Endothelial cell of umbilical vein (primary cell): Measurements from ENCODE around the gene CFAP57. TPM values are rescaled to one million over a fixed set of nuclear protein-coding genes. Genes with fewer than 3 reads are reported as not detected.

Experiments
- BruUV-seq: library from RNA; stranded (reverse); fragments of 400-500 nt; replicated peaks from 2 replicates; lab custom pipeline; 2021; lab: Mats Ljungman, UMichigan
- CTCF ChIA-PET: fragments of 300-600, 350-600 bp; sonication (Branson Sonifier 250); formaldehyde crosslinking; loops from one replicate; lab custom pipeline; 2021; ENCODE audit warnings: antibody characterized with exemption, inconsistent platforms; lab: Charles Lee
- POLR2A ChIA-PET: fragments of 300-600, 350-600 bp; sonication (Branson Sonifier 250); formaldehyde crosslinking; loops from one replicate; lab custom pipeline; 2021; ENCODE audit warnings: antibody characterized with exemption, inconsistent platforms; lab: Charles Lee
- DNase-seq: peaks from one replicate; pipeline ENCODE4 v3.0.0-alpha.2; 2011; ENCODE audit warnings: low read depth, low spot score
- FAIRE-seq: peaks from 2 replicates; lab custom pipeline; 2011; peaks lifted over from hg19 to GRCh38; lab: Jason Lieb, UNC
- H2AFZ ChIP-seq: 2 replicates; pipeline ENCODE4 v1.6.0; 2012; ENCODE audit warnings: low read depth, low read length, control low read depth, inconsistent platforms
- H3K27ac ChIP-seq: 2 replicates; pipeline ENCODE4 v1.5.1; 2011; ENCODE audit warnings: low read depth, mild to moderate bottlenecking, control low read depth, low read length, moderate library complexity; ENCODE audit not compliant: insufficient read depth
- H3K27me3 ChIP-seq, 2 experiments: 2 replicates each; pipeline versions ENCODE4 v1.6.0 to v1.6.1; 2011; ENCODE audit warnings: low read length in 2 of 2, mixed read lengths in 1 of 2; ENCODE audit not compliant: control insufficient read depth in 2 of 2, insufficient read depth in 2 of 2
- H3K36me3 ChIP-seq, 2 experiments: 2 replicates in 1 of 2; 3 replicates in 1 of 2; pipeline ENCODE4 v1.5.1; 2011; ENCODE audit warnings: low read length in 2 of 2, mild to moderate bottlenecking in 1 of 2, moderate library complexity in 1 of 2; ENCODE audit not compliant: control insufficient read depth in 2 of 2, insufficient read depth in 2 of 2; ENCODE audit errors: extremely low read depth in 1 of 2
- H3K4me1 ChIP-seq: 3 replicates; pipeline ENCODE4 v1.5.1; 2011; ENCODE audit warnings: mild to moderate bottlenecking, low read length; ENCODE audit not compliant: control insufficient read depth, insufficient read depth; ENCODE audit errors: extremely low read depth
- H3K4me2 ChIP-seq: 2 replicates; pipeline ENCODE4 v1.6.1; 2011; ENCODE audit warnings: low read length, control low read depth, mixed read lengths; ENCODE audit not compliant: insufficient read depth
- H3K4me3 ChIP-seq, 3 experiments: fragments of 200-600 bp in 1 of 3; sonication (generic), shearing (Covaris generic) in 1 of 3; replicated peaks in 1 of 3; 2 replicates each; pipeline ENCODE4 v1.5.1; 2011 to 2016; ENCODE audit warnings: control low read depth in 3 of 3, low read length in 3 of 3, mild to moderate bottlenecking in 2 of 3, inconsistent platforms in 1 of 3, low read depth in 1 of 3, moderate library complexity in 1 of 3; ENCODE audit not compliant: insufficient read depth in 1 of 3
- H3K79me2 ChIP-seq: 2 replicates; pipeline ENCODE4 v1.6.0; 2012; ENCODE audit warnings: low read length, inconsistent platforms; ENCODE audit not compliant: control insufficient read depth, insufficient read depth
- H3K9ac ChIP-seq: replicated peaks from 2 replicates; pipeline ENCODE3; 2011; ENCODE audit warnings: low read length, control low read depth; ENCODE audit not compliant: insufficient read depth; ENCODE audit errors: extremely low read depth
- H3K9me1 ChIP-seq: replicated peaks from 3 replicates; pipeline ENCODE4 v1.6.0; 2011; ENCODE audit warnings: mild to moderate bottlenecking, low read length; ENCODE audit not compliant: control insufficient read depth, insufficient read depth; ENCODE audit errors: extremely low read depth
- H3K9me3 ChIP-seq: replicated peaks from 2 replicates; pipeline ENCODE4 v1.5.1; 2012; ENCODE audit warnings: low read length, inconsistent platforms; ENCODE audit not compliant: control insufficient read depth, insufficient read depth
- H4K20me1 ChIP-seq: replicated peaks from 2 replicates; pipeline ENCODE3; 2011; ENCODE audit warnings: mild to moderate bottlenecking, low read length; ENCODE audit not compliant: control insufficient read depth, insufficient read depth; ENCODE audit errors: extremely low read depth
- EZH2 ChIP-seq: IDR thresholded peaks from 2 replicates; pipeline ENCODE4 v1.6.1; 2012; ENCODE audit warnings: borderline replicate concordance, low read depth, mild to moderate bottlenecking, moderate library complexity, low read length, inconsistent platforms; ENCODE audit not compliant: severe bottlenecking
- FOS ChIP-seq: IDR thresholded peaks from 2 replicates; pipeline ENCODE4 v1.6.1; 2011; ENCODE audit warnings: mild to moderate bottlenecking, low read length, moderate library complexity, borderline replicate concordance; ENCODE audit not compliant: insufficient read depth
- GATA2 ChIP-seq: IDR thresholded peaks from 2 replicates; pipeline ENCODE4 v1.7.0; 2011; ENCODE audit warnings: low read depth, mild to moderate bottlenecking, moderate library complexity, mixed read lengths, low read length; ENCODE audit not compliant: insufficient read length, insufficient read depth
- JUN ChIP-seq: IDR thresholded peaks from 2 replicates; pipeline ENCODE4 v1.6.1; 2011; ENCODE audit warnings: borderline replicate concordance, low read depth; ENCODE audit not compliant: insufficient read length, insufficient read depth
- MYC ChIP-seq: IDR thresholded peaks from one replicate; pipeline ENCODE4 v1.6.1; 2011; ENCODE audit warnings: mild to moderate bottlenecking, low read depth, low read length
- POLR2A ChIP-seq: IDR thresholded peaks from 2 replicates; pipeline ENCODE4 v1.6.1; 2012; ENCODE audit warnings: low read depth, mild to moderate bottlenecking, control low read depth, low read length
- POLR2AphosphoS5 ChIP-seq: IDR thresholded peaks from 2 replicates; pipeline ENCODE4 v1.6.1; 2012; ENCODE audit warnings: low read depth, mild to moderate bottlenecking, control low read depth, low read length, moderate library complexity; ENCODE audit not compliant: insufficient read depth
- dilution Hi-C: fragments of 300-500 bp; cut with MboI; formaldehyde crosslinking; loops from one replicate; pipeline ENCODE4 v1.15.0; 2019; ENCODE audit warnings: low sequenced_read_pairs; ENCODE audit not compliant: extremely low pct_ligation_motif_present
- intact Hi-C: fragments of 100-400 bp; cut with micrococcal nuclease; formaldehyde crosslinking; loops from one replicate; pipeline ENCODE4 v1.10.0; 2022
- polyA plus RNA-seq, 4 experiments: library from polyadenylated mRNA; depleted of rRNA in 3 of 4; stranded (reverse) in 3 of 4; unstranded in 1 of 4; fragments of >200 nt; gene quantifications; 2 replicates each; pipeline versions ENCODE4 v1.2.1 to v1.2.3, GENCODE V29; 2011 to 2012; ENCODE audit warnings: missing spikeins in 1 of 4
- total RNA-seq: library from RNA; stranded (reverse); gene quantifications from 2 replicates; pipeline ENCODE4 v1.2.3, GENCODE V29; 2021
- TF ChIP-seq, protein P1 (sequence below), 2 donors: IDR thresholded peaks; 1 replicate in 1 of 2; 2 replicates in 1 of 2; pipeline ENCODE4 v1.5.1; 2011; ENCODE audit warnings: low read length in 2 of 2, mild to moderate bottlenecking in 2 of 2, moderate library complexity in 2 of 2, control low read depth in 1 of 2, inconsistent platforms in 1 of 2, low read depth in 1 of 2; ENCODE audit not compliant: insufficient read depth in 1 of 2; ENCODE audit errors: extremely low read depth in 1 of 2
- TF ChIP-seq, protein P2 (sequence below): IDR thresholded peaks from 2 replicates; pipeline ENCODE4 v1.6.1; 2011; ENCODE audit not compliant: insufficient read depth, insufficient read length

CFAP57 gene
- total and polyA plus RNA-seq, 2 donors (not counting 3 experiments of a cell fraction or from before 2014, with no cell fraction given): 0.88 to 0.91 TPM

DNA sequence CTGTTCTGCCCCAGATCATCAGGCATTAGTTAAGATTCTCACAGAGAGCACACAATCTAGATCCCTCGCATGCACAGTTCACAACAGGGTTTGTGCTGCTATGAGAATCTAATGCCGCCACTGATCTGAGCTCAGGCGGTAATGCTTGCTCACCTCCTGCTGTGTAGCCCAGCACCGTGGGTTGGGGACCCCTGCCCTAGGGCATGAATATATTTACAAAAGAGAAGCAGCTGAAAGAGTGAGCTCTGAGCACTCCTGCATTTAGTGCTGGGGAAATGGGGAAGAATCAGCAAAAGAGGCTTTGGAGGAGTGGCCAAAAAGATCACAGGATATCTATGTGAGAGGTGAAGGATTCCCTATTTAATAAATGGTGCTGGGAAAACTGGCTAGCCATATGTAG, 5.6 kb downstream of the CFAP57 start:
- H3K79me2 ChIP-seq: no peaks in the 10 kb centered on the region
- H3K27ac ChIP-seq: no peak overlapping the region
- H3K9me3 ChIP-seq: no peaks in the 10 kb centered on the region
- no peak for DNase-seq
- no peaks in the 10 kb centered on the region for H3K36me3 ChIP-seq
- H2AFZ ChIP-seq: no peak overlapping the region
- intact Hi-C loops (no loop called here), dilution Hi-C loops (no loop called here)
- FAIRE-seq: no peak
- no peaks in the 10 kb centered on the region for H3K9me1 ChIP-seq
- ChIA-PET CTCF (no interaction called here), POLR2A (no interaction called here)
- no peak overlapping the region for H3K9ac ChIP-seq
- H3K4me2 ChIP-seq: no peak overlapping the region
- no peak for TF ChIP-seq EZH2
- no peak for TF ChIP-seq JUN
- TF ChIP-seq, protein P1, sequence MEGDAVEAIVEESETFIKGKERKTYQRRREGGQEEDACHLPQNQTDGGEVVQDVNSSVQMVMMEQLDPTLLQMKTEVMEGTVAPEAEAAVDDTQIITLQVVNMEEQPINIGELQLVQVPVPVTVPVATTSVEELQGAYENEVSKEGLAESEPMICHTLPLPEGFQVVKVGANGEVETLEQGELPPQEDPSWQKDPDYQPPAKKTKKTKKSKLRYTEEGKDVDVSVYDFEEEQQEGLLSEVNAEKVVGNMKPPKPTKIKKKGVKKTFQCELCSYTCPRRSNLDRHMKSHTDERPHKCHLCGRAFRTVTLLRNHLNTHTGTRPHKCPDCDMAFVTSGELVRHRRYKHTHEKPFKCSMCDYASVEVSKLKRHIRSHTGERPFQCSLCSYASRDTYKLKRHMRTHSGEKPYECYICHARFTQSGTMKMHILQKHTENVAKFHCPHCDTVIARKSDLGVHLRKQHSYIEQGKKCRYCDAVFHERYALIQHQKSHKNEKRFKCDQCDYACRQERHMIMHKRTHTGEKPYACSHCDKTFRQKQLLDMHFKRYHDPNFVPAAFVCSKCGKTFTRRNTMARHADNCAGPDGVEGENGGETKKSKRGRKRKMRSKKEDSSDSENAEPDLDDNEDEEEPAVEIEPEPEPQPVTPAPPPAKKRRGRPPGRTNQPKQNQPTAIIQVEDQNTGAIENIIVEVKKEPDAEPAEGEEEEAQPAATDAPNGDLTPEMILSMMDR (IDR thresholded peaks at IDR 0.05; ENCODE audit: extremely low read depth in 1 of 2, insufficient read depth in 1 of 2, low read depth in 1 of 2, low read length in 2 of 2): no peak
- no peak for TF ChIP-seq POLR2AphosphoS5
- TF ChIP-seq FOS: no peak
- TF ChIP-seq GATA2: no peak
- TF ChIP-seq, protein P2, sequence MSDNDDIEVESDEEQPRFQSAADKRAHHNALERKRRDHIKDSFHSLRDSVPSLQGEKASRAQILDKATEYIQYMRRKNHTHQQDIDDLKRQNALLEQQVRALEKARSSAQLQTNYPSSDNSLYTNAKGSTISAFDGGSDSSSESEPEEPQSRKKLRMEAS: no peak
- no peak for TF ChIP-seq MYC
- TF ChIP-seq POLR2A: no peak
- BruUV-seq: no TSS peak
- no peaks in the 10 kb centered on the region for H3K4me1 ChIP-seq
- H3K4me3 ChIP-seq: no peak overlapping the region
- peaks cover 0 to 4% of the 10 kb centered on the region in 2 experiments for H3K27me3 ChIP-seq
- no peaks in the 10 kb centered on the region for H4K20me1 ChIP-seq
